Stomach (tissue), 4 donors: ENCODE data around the gene CYP2A7.
"Not testable (repeated sequence)": the region's sequence is repeated elsewhere in the genome, so short reads cannot be mapped to it uniquely, and the experiment has no call there.

ENCODE experiments used
- EP300 ChIP-seq: sonication (generic); formaldehyde crosslinking; IDR thresholded peaks from one replicate; pipeline ENCODE4 v1.6.1; 2017; ENCODE audit warnings: antibody characterized with exemption
- POLR2AphosphoS5 ChIP-seq, 3 donors: sonication (generic); formaldehyde crosslinking; IDR thresholded peaks; one replicate each; pipeline ENCODE4 v1.6.1; 2016; ENCODE audit warnings: antibody characterized with exemption in 3 of 3
- TF ChIP-seq, protein P1 (sequence below), 7 experiments: fragments of 450-650 bp in 4 of 7; fragments of 200-600 bp in 3 of 7; sonication (generic) in 3 of 7; IDR thresholded peaks; one replicate each; pipeline ENCODE4 v1.5.1; 2016 to 2019; ENCODE audit warnings: antibody characterized with exemption in 7 of 7, control low read depth in 2 of 7, mild to moderate bottlenecking in 1 of 7

DNA sequence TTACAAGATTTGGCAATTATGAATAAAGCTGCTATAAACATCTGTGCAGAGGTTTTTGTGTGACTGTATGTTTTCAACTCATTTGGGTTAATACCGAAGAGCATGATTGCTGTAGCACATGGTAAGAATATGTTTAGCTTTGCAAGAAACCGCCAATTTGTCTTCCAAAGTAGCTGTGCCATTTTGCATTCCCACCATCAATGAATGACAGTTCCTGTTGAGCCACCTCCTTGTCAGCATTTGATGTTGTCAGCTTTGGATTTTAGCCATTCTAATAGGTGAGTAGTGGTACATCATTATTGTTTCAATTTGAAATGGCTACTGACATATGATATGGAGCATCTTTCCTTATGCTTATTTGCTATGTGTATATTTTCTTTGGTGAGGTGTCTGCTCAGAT, 8.2 kb downstream of the CYP2A7 start:
- TF ChIP-seq, protein P1, sequence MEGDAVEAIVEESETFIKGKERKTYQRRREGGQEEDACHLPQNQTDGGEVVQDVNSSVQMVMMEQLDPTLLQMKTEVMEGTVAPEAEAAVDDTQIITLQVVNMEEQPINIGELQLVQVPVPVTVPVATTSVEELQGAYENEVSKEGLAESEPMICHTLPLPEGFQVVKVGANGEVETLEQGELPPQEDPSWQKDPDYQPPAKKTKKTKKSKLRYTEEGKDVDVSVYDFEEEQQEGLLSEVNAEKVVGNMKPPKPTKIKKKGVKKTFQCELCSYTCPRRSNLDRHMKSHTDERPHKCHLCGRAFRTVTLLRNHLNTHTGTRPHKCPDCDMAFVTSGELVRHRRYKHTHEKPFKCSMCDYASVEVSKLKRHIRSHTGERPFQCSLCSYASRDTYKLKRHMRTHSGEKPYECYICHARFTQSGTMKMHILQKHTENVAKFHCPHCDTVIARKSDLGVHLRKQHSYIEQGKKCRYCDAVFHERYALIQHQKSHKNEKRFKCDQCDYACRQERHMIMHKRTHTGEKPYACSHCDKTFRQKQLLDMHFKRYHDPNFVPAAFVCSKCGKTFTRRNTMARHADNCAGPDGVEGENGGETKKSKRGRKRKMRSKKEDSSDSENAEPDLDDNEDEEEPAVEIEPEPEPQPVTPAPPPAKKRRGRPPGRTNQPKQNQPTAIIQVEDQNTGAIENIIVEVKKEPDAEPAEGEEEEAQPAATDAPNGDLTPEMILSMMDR (IDR thresholded peaks at IDR 0.05) = not testable (repeated sequence)
- not testable (repeated sequence) for TF ChIP-seq POLR2AphosphoS5 (IDR thresholded peaks at IDR 0.05); EP300
